HuH-7 (cell line): ENCODE results near the gene NT5C.

Source experiments
- DNase-seq: peaks from one replicate; pipeline ENCODE4 v3.0.0; 2011; ENCODE audit warnings: low spot score

Gene NT5C

DNA sequence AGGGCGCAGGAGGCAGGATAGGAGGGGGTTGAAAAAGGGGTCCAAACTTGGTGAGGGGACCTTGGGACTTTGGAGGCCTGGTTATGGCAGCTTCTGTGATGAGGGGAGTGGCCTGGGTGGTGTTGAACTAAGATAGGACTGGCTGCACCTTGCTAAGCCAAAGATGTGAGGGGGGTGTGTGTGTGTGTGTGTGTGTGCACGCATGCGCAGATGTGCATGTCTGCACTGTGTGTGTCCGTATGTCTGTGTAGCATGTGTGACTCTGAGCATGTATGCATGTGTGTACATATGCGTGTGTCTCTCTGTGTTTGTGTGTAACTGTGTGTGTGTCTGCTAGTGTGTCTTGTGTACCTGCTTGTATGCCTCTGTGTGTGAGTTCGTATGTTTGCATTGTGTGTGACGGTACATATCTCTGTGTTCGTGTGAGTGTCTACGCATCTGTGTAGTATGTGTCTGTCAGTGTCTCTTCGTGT, 39.7 kb downstream of the NT5C start:
- no peak for DNase-seq

DNA sequence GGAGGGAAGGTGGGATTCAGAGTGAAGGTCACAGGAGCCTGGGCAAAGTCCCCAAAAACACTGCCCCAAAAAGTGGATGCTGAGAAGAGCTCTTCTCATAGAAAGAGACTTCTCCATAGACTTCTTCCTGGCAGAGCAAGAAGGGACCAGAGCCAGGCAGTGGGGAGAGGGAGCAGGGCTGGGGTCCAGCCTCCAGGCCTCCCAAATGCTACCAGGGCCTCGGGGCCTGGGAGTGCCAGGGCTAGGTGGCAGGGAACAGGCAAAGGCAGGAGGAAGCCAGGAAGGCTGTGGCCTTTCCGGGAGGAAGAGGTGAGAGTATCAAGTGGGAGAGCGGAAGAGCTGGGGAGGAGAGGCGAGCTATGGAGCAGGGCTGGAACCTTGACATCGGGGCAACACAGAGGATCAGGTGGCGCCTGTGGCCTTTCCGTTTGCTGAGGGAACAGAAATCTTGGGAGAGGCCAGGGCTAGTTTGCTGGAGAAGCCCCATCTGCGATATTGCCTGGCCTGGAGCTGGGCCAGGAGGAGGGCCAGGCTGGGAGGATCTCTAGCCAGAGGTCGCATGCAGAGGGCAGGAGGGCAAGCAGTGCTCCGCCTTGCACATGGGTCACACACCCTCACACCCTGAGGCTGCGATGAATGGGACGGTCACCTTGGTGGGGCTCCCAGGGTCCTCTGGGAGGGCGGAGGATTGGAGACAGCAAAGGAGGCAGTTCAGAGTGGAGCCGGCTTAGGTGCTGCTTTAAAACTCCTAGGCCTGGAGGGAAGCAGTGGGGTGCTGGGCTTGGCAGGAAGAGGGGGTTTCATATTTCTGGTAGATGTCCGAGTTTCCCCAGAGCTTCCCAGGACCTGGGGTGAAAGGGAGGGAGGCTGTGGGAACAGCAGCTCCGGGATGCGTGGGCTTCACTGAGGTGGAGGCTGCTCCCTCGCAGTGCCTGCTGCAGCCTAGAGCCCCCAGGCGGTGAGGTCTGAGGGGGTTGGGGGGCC, 40.4 kb downstream of the NT5C start:
- no peak for DNase-seq

DNA sequence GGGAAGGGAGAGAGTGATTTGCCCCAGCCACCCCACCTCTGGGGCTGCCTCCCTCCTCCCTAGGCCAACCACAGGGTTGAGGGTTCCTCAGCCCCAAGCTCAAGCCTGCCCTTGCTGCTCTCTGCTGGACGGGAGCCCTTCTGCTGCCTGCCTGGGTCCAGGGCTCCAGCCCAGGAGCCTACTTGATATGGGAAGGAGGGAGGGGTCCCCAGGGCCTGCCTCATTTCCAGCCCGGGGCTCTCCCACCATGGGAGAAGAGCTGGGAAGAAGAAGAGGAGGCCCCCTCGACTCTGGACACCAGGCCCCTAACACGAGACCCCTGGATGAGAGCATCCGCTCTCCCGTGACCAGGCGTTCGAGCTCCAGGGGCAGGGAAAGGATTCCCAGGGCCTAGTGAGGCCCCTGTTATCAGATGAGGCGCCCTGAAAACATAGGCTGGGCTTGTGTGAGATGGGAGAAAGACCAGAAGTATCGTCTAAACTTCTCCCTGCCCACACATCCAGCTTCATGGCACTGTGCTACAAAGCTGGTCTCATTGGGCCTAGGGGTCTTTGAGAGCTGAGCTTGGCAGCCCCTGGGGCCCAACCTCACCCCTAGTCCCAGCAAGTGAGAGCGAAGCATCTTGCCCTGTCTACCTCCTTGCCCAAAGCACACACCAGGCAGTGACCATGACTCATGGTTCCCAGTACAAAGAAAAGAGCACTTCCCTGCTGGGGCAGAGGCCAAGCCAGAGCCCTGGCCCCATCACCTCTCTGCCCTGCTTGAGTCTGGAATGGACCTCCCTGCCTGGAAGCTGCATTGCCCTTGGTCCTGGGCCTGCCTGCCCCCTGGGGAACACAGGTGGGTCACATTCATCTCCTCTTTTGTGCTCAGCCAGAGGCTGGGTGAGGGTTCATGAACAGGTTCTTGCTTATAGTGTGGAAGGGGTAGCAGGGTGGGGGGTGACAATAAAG, 42.8 kb downstream of the NT5C start:
- no peak for DNase-seq

DNA sequence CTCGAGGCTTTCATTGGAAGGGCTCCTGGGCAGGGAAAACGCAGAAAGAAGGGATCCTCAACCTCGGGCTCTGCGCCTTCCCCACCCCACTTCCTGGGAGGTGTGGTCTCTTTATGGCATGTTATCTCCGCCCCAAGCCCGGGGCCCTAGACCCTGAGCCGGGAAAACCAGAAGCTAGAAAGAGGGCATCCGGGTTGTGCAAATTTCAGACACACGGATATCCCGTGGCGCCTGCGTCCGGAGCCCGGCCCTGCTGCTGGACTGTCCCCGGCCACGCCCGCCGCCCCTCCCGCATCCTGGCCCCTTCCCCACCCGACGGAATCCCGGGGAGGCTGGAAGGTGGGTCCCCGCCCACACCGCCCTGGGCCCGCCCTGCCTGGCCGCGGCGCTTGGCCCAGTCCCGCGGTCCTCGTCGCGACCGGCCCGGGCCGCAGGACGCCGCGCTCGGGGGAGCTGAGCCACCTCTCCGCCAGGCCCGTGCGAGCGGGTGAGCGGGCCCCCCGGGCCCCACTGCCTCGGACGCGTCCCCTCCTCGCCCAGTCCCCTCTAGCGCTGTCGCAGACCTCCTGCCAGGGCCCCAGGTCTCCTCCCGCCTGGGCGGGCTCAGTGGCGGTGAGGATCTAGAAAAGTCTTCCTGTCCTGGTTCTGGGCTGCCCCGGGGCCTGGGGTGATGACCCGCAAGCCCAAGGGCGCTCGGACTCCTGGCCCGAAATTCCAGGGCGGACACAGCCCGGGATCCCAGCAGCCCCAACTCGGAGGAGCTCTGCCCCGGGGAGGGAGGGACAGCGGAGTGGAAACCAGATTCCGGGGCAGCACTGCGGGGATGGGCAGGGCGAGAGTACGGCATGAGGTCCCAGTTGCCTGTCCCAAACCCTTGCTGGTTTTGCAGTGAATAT, 43.7 kb downstream of the NT5C start, which contains the start of gene SLC16A5:
TSS of gene SLC16A5 (plus strand) at position 397 of the 896 bp plus-strand sequence. CDS start 5,683 bp downstream, outside the sequence.
- peak; percentile 87 for DNase-seq

DNA sequence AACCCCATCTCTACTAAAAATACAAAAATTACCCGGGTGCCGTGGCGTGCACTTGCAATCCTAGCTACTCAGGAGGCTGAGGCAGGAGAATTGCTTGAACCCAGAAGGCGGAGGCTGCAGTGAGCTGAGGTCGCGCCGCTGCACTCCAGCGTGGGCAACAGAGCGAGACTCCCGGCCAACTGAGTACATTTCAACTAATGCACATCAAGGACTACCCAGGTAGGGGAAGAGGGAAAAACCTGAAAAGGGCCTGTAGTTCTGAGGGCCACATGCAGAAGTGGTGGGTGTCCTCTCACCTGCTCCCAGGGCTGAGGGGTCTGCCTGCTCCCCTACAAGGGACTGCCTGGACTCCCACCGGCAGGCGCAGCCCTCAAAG, 44.4 kb downstream of the NT5C start:
- no peak for DNase-seq

DNA sequence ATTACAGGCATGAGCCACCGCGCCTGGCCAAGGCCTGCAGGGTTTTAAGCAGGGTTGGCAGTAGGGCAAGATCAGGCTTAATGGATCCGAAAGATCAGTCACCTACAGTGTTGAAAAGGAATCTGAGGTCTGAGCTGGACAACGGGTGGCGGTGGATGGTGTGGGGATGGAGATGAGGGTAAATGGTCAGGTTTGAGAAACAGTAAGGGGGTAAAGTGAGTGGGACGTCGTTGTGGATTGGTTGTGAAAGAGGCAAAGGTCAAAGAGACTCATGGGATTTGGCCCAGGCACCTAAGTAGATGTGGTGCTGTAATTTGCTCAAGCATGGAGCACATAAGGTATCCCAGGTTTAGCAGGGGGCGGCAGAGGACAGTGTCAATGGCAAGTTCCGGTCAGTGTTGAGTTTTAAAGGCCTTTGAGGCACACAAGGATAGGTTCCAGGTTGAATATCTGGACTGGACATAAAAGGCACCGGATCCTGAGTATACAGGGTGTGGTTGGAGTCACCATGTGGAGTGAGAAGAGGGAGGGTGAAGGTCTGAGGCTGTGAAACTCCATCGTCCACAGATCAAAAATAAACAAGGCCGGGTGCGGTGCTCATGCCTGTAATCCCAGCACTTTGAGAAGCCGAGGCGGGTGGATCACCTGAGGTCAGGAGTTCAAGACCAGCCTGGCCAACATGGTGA, 44.9 kb downstream of the NT5C start:
- no peak for DNase-seq

DNA sequence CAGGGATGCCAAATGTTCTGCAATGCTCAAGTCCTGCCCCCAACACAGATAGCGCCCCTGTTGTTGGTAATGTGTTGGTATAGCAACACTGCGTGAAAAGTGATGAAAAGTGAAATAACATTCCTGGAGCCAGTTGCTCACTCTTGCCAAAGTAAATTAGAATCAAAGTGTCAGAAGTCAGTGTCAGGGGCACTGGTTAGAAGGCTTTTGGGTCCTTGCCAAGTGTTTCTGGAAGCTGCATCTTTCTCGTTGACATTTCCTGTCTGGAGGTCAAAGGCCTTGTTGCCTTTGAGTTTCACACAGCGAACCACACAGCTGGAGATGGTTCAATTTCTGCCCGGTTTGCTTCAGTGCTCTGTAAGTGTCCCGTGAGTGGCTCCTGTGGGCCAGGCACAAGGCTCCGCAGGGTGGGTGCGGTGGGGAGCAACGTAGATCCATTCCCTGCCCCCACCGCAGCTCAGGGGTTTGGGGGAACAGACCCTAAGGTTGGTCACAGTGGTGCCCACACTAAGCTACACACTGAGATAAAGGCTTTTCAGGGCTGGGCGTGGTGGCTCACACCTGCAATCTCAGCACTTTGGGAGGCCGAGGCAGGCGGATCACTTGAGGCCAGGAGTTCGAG, 47.4 kb downstream of the NT5C start:
- DNase-seq = peak; percentile 71

DNA sequence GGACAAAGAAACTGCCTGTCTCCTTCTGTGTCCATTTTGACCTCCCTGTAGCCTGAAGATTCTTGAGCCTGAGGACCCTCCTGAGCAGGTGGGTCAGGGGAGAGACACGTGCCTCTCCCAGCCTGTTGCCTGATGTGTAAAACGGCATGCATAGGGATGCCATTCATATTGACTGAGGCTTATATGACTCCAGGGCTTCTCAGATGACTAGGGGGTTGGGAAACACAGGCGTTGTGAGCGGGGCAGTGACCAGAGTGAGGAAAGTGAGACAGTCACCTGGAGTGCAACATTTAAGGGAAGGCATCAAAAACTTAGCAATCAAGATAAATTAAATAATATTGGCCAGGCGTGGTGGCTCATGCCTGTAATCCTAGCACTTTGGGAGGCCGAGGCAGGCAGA, 48.9 kb downstream of the NT5C start:
- DNase-seq = no peak

DNA sequence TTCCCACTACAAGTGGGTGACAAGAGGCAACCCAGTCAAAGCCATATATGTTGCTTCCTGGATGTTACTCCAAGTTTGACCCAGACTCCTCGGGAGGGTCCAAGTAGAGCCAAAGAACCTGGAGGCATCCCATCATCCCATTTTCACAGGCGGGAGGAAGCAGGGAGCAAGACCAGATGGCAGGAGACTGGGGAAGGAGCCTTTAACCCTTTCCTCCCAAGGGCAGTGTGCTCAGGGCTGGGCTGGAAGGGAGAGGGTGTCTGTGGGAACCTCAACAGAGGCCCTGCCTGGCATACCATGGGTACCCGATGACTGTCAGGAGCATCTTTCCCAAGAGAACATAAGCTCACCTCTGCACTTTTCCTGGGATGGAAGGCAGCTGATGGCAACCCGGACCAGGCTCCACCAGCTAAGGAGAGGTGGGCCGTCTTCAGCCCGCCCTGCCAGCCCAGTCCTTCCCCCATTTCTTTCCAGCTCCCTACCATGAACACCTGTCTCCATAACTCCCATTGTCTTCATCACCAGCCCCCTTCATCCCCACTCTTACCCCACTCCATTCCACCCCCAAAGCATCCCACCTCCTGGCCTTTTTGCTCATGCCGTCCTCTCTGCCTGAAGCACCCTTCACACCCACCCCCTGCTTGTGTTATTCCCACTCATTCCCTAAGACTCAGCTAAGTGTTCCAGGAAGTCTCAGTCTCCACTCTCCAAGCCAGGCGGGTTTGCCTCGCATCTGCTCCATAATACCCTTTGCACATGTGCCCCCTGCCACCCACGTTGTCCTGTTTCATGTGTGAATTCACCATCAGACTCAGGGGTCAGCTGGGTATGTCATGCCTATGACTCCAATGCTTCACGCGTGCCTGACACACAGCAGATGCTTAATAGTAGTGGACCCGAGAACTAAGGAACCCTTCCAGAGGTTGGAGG, 49.7 kb downstream of the NT5C start:
- no peak for DNase-seq
